Liver (tissue), 9 donors: Measurements from ENCODE around the gene CYP11A1. TPM values are rescaled to one million over a fixed set of nuclear protein-coding genes. Genes with fewer than 3 reads are reported as not detected.

Source experiments
- DNase-seq: peaks from one replicate; pipeline ENCODE4 v3.0.0-alpha.2; 2017; ENCODE audit warnings: low spot score
- H3K27ac ChIP-seq, 2 donors: one replicate each; pipeline ENCODE4 v1.7.0; 2013; ENCODE audit warnings: inconsistent platforms in 2 of 2, low read length in 2 of 2, control low read depth in 1 of 2, low read depth in 1 of 2, mild to moderate bottlenecking in 1 of 2
- H3K27me3 ChIP-seq, 4 donors: one replicate each; pipeline versions ENCODE4 v1.6.1 to v1.7.0; 2013; ENCODE audit warnings: low read length in 3 of 4, inconsistent platforms in 1 of 4, mild to moderate bottlenecking in 1 of 4, moderate library complexity in 1 of 4; ENCODE audit not compliant: control insufficient read depth in 4 of 4, insufficient read depth in 4 of 4
- H3K36me3 ChIP-seq, 4 donors: one replicate each; pipeline versions ENCODE4 v1.6.1 to v1.7.0; 2013; ENCODE audit warnings: low read length in 3 of 4, mild to moderate bottlenecking in 3 of 4, low read depth in 1 of 4, moderate library complexity in 1 of 4; ENCODE audit not compliant: control insufficient read depth in 4 of 4, insufficient read depth in 3 of 4
- H3K4me1 ChIP-seq, 4 donors: one replicate each; pipeline versions ENCODE4 v1.6.1 to v1.7.0; 2013; ENCODE audit warnings: low read length in 3 of 4, mild to moderate bottlenecking in 3 of 4, moderate library complexity in 1 of 4; ENCODE audit not compliant: control insufficient read depth in 4 of 4, insufficient read depth in 4 of 4
- H3K4me3 ChIP-seq, 3 donors: one replicate each; pipeline versions ENCODE4 v1.6.1 to v1.7.0; 2013; ENCODE audit warnings: low read length in 3 of 3, control low read depth in 1 of 3, low read depth in 1 of 3, mild to moderate bottlenecking in 1 of 3
- H3K9ac ChIP-seq, 2 donors: one replicate each; pipeline ENCODE4 v1.7.0; 2013; ENCODE audit warnings: low read length in 2 of 2, mild to moderate bottlenecking in 2 of 2, moderate library complexity in 2 of 2, control low read depth in 1 of 2, low read depth in 1 of 2
- H3K9me3 ChIP-seq, 4 donors: one replicate each; pipeline versions ENCODE4 v1.6.1 to v1.7.0; 2013; ENCODE audit warnings: low read length in 3 of 4; ENCODE audit not compliant: control insufficient read depth in 4 of 4
- ATF3 ChIP-seq: IDR thresholded peaks from 2 replicates; pipeline ENCODE4 v1.6.1; 2016; ENCODE audit warnings: antibody characterized with exemption
- CTCF ChIP-seq: fragments of 150-350 bp; IDR thresholded peaks from 2 replicates; pipeline ENCODE4 v1.5.1; 2017; ENCODE audit warnings: improper control_type of control experiment, low read depth, low read length; ENCODE audit not compliant: missing input control
- EGR1 ChIP-seq, 2 donors: IDR thresholded peaks; 2 replicates each; pipeline ENCODE4 v1.6.1; 2016 to 2018; ENCODE audit warnings: antibody characterized with exemption in 2 of 2, low read depth in 2 of 2
- FOXA1 ChIP-seq: IDR thresholded peaks from 2 replicates; pipeline ENCODE4 v1.6.1; 2016; ENCODE audit warnings: antibody characterized with exemption
- FOXA2 ChIP-seq: IDR thresholded peaks from 2 replicates; pipeline ENCODE4 v1.6.1; 2016; ENCODE audit warnings: antibody characterized with exemption
- GABPA ChIP-seq, 2 donors: IDR thresholded peaks in 1 of 2; conservative IDR thresholded peaks in 1 of 2; 2 replicates each; pipeline ENCODE4 v1.6.1; 2016; ENCODE audit warnings: antibody characterized with exemption in 2 of 2, mild to moderate bottlenecking in 1 of 2, moderate library complexity in 1 of 2
- JUND ChIP-seq, 2 donors: IDR thresholded peaks; 2 replicates each; pipeline ENCODE4 v1.6.1; 2016; ENCODE audit warnings: antibody characterized with exemption in 2 of 2
- NR2F2 ChIP-seq: IDR thresholded peaks from 2 replicates; pipeline ENCODE4 v1.6.1; 2016; ENCODE audit warnings: antibody characterized with exemption
- RAD21 ChIP-seq, 2 donors: IDR thresholded peaks; 2 replicates each; pipeline ENCODE4 v1.6.1; 2016; ENCODE audit warnings: antibody characterized with exemption in 2 of 2, mild to moderate bottlenecking in 2 of 2
- REST ChIP-seq: IDR thresholded peaks from 2 replicates; pipeline ENCODE4 v1.6.1; 2016; ENCODE audit warnings: antibody characterized with exemption, mild to moderate bottlenecking
- SP1 ChIP-seq: IDR thresholded peaks from 2 replicates; pipeline ENCODE4 v1.6.1; 2018; ENCODE audit warnings: antibody characterized with exemption, mild to moderate bottlenecking
- YY1 ChIP-seq: IDR thresholded peaks from 2 replicates; pipeline ENCODE4 v1.6.1; 2016; ENCODE audit warnings: antibody characterized with exemption, mild to moderate bottlenecking
- ZBTB33 ChIP-seq: IDR thresholded peaks from 2 replicates; pipeline ENCODE4 v1.6.1; 2016; ENCODE audit warnings: antibody characterized with exemption
- WGBS: extraction: QIAGEN DNeasy Blood & Tissue Kit; methylation state at CpG from one replicate; pipeline ENCODE4 v1.1.7; 2013; 5-methylcytosine and 5-hydroxymethylcytosine counted together
- polyA plus RNA-seq, 2 donors: library from polyadenylated mRNA; stranded (reverse) in 1 of 2; unstranded in 1 of 2; fragments of 200-250 nt in 1 of 2; fragments of >200 nt in 1 of 2; fragmentation: Nextera tagmentation in 1 of 2; extraction: Ambion mirVana in 1 of 2; gene quantifications; one replicate each; pipeline versions ENCODE4 v1.2.1 to v1.2.3, GENCODE V29; 2013 to 2015
- total RNA-seq, 2 donors: library from RNA; depleted of rRNA; stranded (reverse); fragments of >200 nt; gene quantifications; one replicate each; pipeline ENCODE4 v1.2.3, GENCODE V29; 2014
- donor health status: healthy.
- donor health status: healthy.
- donor health status: healthy.
- donor health status: healthy.
- donor health status: healthy.

CYP11A1 gene
- total and polyA plus RNA-seq, 4 donors = 0.47 to 2.3 (median 1.9) TPM

GRCh38 chr15:74386496-74387140 is 19.2 kb upstream of the CYP11A1 start (continued):
- TF ChIP-seq ATF3 (no peak), RAD21 (IDR thresholded peaks at IDR 0.05) (no peak), CTCF (no peak)

- Histone ChIP-seq H3K27ac (no peak overlapping the region), H3K36me3 (no peaks in the 10 kb centered on the region), H3K4me1 (no peaks in the 10 kb centered on the region), H3K9ac (no peak overlapping the region), H3K9me3 (no peaks in the 10 kb centered on the region), H3K4me3 (no peak overlapping the region), H3K27me3 (no peaks in the 10 kb centered on the region)
- DNase-seq = peak; percentile 33
- TF ChIP-seq NR2F2 (no peak), EGR1 (IDR thresholded peaks at IDR 0.05; ENCODE audit: low read depth in 2 of 2) (no peak), SP1 (no peak), GABPA (IDR thresholded peaks at IDR 0.05 in 1 of 2, conservative IDR thresholded peaks at IDR 0.05 in 1 of 2) (no peak), JUND (IDR thresholded peaks at IDR 0.05) (no peak), REST (no peak)
- 83% methylated on average over 6 of the region's 6 CpGs for WGBS
Measured at GRCh38 chr15:74385733-74386132, 18.3 kb upstream of the CYP11A1 start.

- no peaks in the 10 kb centered on the region for H3K27me3 ChIP-seq
- H3K9ac ChIP-seq = no peak overlapping the region
- H3K4me1 ChIP-seq = no peaks in the 10 kb centered on the region
- 65% methylated on average over 8 of the region's 8 CpGs for WGBS
- no peak overlapping the region for H3K27ac ChIP-seq
- no peak overlapping the region for H3K4me3 ChIP-seq
- H3K9me3 ChIP-seq = no peaks in the 10 kb centered on the region
- no peaks in the 10 kb centered on the region for H3K36me3 ChIP-seq
- DNase-seq = peak; percentile 47
- TF ChIP-seq ZBTB33 (no peak), SP1 (no peak), CTCF (no peak), YY1 (no peak), FOXA1 (no peak), FOXA2 (no peak), RAD21 (IDR thresholded peaks at IDR 0.05) (no peak), EGR1 (IDR thresholded peaks at IDR 0.05; ENCODE audit: low read depth in 2 of 2) (no peak), REST (no peak)
Measured at GRCh38 chr15:74384881-74385643, 17.6 kb upstream of the CYP11A1 start.
